Liver (tissue), 9 donors: ENCODE results near the gene TMEM139. TPM values are rescaled to one million over a fixed set of nuclear protein-coding genes. Genes with fewer than 3 reads are reported as not detected.
A peak's percentile ranks its signal among the peaks of the same experiment; 100 is the strongest.

Source experiments
- DNase-seq: peaks from one replicate; pipeline ENCODE4 v3.0.0-alpha.2; 2017; ENCODE audit warnings: low spot score
- H3K27ac ChIP-seq, 2 donors: one replicate each; pipeline ENCODE4 v1.7.0; 2013; ENCODE audit warnings: inconsistent platforms in 2 of 2, low read length in 2 of 2, control low read depth in 1 of 2, low read depth in 1 of 2, mild to moderate bottlenecking in 1 of 2
- H3K27me3 ChIP-seq, 4 donors: one replicate each; pipeline versions ENCODE4 v1.6.1 to v1.7.0; 2013; ENCODE audit warnings: low read length in 3 of 4, inconsistent platforms in 1 of 4, mild to moderate bottlenecking in 1 of 4, moderate library complexity in 1 of 4; ENCODE audit not compliant: control insufficient read depth in 4 of 4, insufficient read depth in 4 of 4
- H3K36me3 ChIP-seq, 4 donors: one replicate each; pipeline versions ENCODE4 v1.6.1 to v1.7.0; 2013; ENCODE audit warnings: low read length in 3 of 4, mild to moderate bottlenecking in 3 of 4, low read depth in 1 of 4, moderate library complexity in 1 of 4; ENCODE audit not compliant: control insufficient read depth in 4 of 4, insufficient read depth in 3 of 4
- H3K4me1 ChIP-seq, 4 donors: one replicate each; pipeline versions ENCODE4 v1.6.1 to v1.7.0; 2013; ENCODE audit warnings: low read length in 3 of 4, mild to moderate bottlenecking in 3 of 4, moderate library complexity in 1 of 4; ENCODE audit not compliant: control insufficient read depth in 4 of 4, insufficient read depth in 4 of 4
- H3K4me3 ChIP-seq, 3 donors: one replicate each; pipeline versions ENCODE4 v1.6.1 to v1.7.0; 2013; ENCODE audit warnings: low read length in 3 of 3, control low read depth in 1 of 3, low read depth in 1 of 3, mild to moderate bottlenecking in 1 of 3
- H3K9ac ChIP-seq, 2 donors: one replicate each; pipeline ENCODE4 v1.7.0; 2013; ENCODE audit warnings: low read length in 2 of 2, mild to moderate bottlenecking in 2 of 2, moderate library complexity in 2 of 2, control low read depth in 1 of 2, low read depth in 1 of 2
- H3K9me3 ChIP-seq, 4 donors: one replicate each; pipeline versions ENCODE4 v1.6.1 to v1.7.0; 2013; ENCODE audit warnings: low read length in 3 of 4; ENCODE audit not compliant: control insufficient read depth in 4 of 4
- EGR1 ChIP-seq, 2 donors: IDR thresholded peaks; 2 replicates each; pipeline ENCODE4 v1.6.1; 2016 to 2018; ENCODE audit warnings: antibody characterized with exemption in 2 of 2, low read depth in 2 of 2
- FOXA1 ChIP-seq: IDR thresholded peaks from 2 replicates; pipeline ENCODE4 v1.6.1; 2016; ENCODE audit warnings: antibody characterized with exemption
- FOXA2 ChIP-seq: IDR thresholded peaks from 2 replicates; pipeline ENCODE4 v1.6.1; 2016; ENCODE audit warnings: antibody characterized with exemption
- HNF4A ChIP-seq, 2 donors: conservative IDR thresholded peaks; 2 replicates each; pipeline ENCODE4 v1.6.1; 2016; ENCODE audit warnings: antibody characterized with exemption in 2 of 2, mild to moderate bottlenecking in 2 of 2
- HNF4G ChIP-seq: IDR thresholded peaks from 2 replicates; pipeline ENCODE4 v1.6.1; 2016; ENCODE audit warnings: antibody characterized with exemption
- JUND ChIP-seq, 2 donors: IDR thresholded peaks; 2 replicates each; pipeline ENCODE4 v1.6.1; 2016; ENCODE audit warnings: antibody characterized with exemption in 2 of 2
- NR2F2 ChIP-seq: IDR thresholded peaks from 2 replicates; pipeline ENCODE4 v1.6.1; 2016; ENCODE audit warnings: antibody characterized with exemption
- RAD21 ChIP-seq, 2 donors: IDR thresholded peaks; 2 replicates each; pipeline ENCODE4 v1.6.1; 2016; ENCODE audit warnings: antibody characterized with exemption in 2 of 2, mild to moderate bottlenecking in 2 of 2
- RXRA ChIP-seq, 2 donors: IDR thresholded peaks; 2 replicates each; pipeline ENCODE4 v1.6.1; 2017 to 2018; ENCODE audit warnings: antibody characterized with exemption in 2 of 2, mild to moderate bottlenecking in 1 of 2
- SP1 ChIP-seq: IDR thresholded peaks from 2 replicates; pipeline ENCODE4 v1.6.1; 2018; ENCODE audit warnings: antibody characterized with exemption, mild to moderate bottlenecking
- YY1 ChIP-seq: IDR thresholded peaks from 2 replicates; pipeline ENCODE4 v1.6.1; 2016; ENCODE audit warnings: antibody characterized with exemption, mild to moderate bottlenecking
- WGBS: extraction: QIAGEN DNeasy Blood & Tissue Kit; methylation state at CpG from one replicate; pipeline ENCODE4 v1.1.7; 2013; 5-methylcytosine and 5-hydroxymethylcytosine counted together
- polyA plus RNA-seq, 2 donors: library from polyadenylated mRNA; stranded (reverse) in 1 of 2; unstranded in 1 of 2; fragments of 200-250 nt in 1 of 2; fragments of >200 nt in 1 of 2; fragmentation: Nextera tagmentation in 1 of 2; extraction: Ambion mirVana in 1 of 2; gene quantifications; one replicate each; pipeline versions ENCODE4 v1.2.1 to v1.2.3, GENCODE V29; 2013 to 2015
- total RNA-seq, 2 donors: library from RNA; depleted of rRNA; stranded (reverse); fragments of >200 nt; gene quantifications; one replicate each; pipeline ENCODE4 v1.2.3, GENCODE V29; 2014
- TF ChIP-seq, protein P1 (sequence below): IDR thresholded peaks from 2 replicates; pipeline ENCODE4 v1.6.1; 2016; ENCODE audit warnings: antibody characterized with exemption
- TF ChIP-seq, protein P2 (sequence below): IDR thresholded peaks from 2 replicates; pipeline ENCODE4 v1.6.1; 2016; ENCODE audit warnings: antibody characterized with exemption
- donor health status: healthy.
- donor health status: healthy.
- donor health status: healthy.
- donor health status: healthy.
- donor health status: healthy.

TMEM139 gene
- total and polyA plus RNA-seq, 4 donors = 3.0 to 8.6 (median 5.5) TPM

DNA sequence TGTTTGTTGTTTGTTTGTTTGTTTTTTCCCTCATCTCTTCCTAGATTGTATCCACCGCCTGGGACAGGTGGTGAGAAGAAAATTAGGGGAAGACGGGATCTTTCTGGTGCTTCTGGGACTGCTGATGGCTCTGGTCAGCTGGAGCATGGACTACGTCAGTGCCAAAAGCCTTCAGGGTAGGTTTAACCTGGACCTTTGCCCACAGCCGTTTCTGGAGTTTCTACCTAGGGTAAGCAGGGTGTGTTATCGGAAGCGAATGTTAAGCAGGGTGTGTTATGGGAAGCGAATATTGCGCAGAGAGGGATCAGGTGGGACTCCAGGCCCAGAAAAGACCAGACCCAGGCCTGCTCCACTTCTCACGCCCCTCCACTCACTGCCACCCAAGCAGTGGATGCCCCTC is 35.9 kb downstream of the TMEM139 start:
- 51% methylated on average over 9 of the region's 9 CpGs for WGBS
- Histone ChIP-seq H3K4me1 (peaks cover 8 to 38% (median 18%) of the 10 kb centered on the region in 4 donors), H3K36me3 (no peaks in the 10 kb centered on the region), H3K9ac (no peak overlapping the region), H3K27me3 (no peaks in the 10 kb centered on the region), H3K4me3 (no peak overlapping the region), H3K27ac (no peak overlapping the region), H3K9me3 (no peaks in the 10 kb centered on the region)
- DNase-seq = no peak
- TF ChIP-seq RAD21 (IDR thresholded peaks at IDR 0.05) (no peak), EGR1 (IDR thresholded peaks at IDR 0.05; ENCODE audit: low read depth in 2 of 2) (no peak), NR2F2 (no peak), HNF4A (conservative IDR thresholded peaks at IDR 0.05) (peak in 1 of 2 donors; percentile 20), SP1 (no peak), RXRA (IDR thresholded peaks at IDR 0.05) (peak in 1 of 2 donors; percentile 15), FOXA1 (no peak)
- TF ChIP-seq, protein P1, sequence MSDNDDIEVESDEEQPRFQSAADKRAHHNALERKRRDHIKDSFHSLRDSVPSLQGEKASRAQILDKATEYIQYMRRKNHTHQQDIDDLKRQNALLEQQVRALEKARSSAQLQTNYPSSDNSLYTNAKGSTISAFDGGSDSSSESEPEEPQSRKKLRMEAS = no peak
- TF ChIP-seq, protein P2, sequence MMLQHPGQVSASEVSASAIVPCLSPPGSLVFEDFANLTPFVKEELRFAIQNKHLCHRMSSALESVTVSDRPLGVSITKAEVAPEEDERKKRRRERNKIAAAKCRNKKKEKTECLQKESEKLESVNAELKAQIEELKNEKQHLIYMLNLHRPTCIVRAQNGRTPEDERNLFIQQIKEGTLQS = no peak

DNA sequence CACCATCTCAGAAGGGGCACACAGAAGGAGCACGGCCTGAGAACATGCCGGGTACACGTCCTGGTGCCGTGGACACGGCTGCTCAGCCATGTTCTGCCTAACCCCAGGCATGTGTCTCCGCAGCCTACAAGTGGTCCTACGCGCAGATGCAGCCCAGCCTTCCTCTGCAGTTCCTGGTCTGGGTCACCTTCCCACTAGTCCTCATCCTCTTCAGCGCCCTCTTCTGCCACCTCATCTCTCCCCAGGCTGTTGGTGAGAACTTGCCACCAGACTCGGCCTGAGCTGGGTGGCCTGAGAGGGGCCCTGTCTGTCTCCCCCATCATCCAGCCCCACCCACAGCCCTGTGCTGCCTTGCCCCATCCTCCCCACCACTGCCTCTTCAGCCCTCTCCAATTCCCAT is 36.5 kb downstream of the TMEM139 start:
- 97% methylated on average over 10 of the region's 10 CpGs for WGBS
- no peak for DNase-seq
- Histone ChIP-seq H3K9ac (no peak overlapping the region), H3K4me3 (no peak overlapping the region), H3K9me3 (no peaks in the 10 kb centered on the region), H3K27me3 (no peaks in the 10 kb centered on the region), H3K27ac (no peak overlapping the region), H3K36me3 (no peaks in the 10 kb centered on the region), H3K4me1 (peaks cover 8 to 38% (median 18%) of the 10 kb centered on the region in 4 donors)
- TF ChIP-seq YY1 (no peak), HNF4G (no peak), FOXA2 (no peak), RAD21 (IDR thresholded peaks at IDR 0.05) (no peak)

DNA sequence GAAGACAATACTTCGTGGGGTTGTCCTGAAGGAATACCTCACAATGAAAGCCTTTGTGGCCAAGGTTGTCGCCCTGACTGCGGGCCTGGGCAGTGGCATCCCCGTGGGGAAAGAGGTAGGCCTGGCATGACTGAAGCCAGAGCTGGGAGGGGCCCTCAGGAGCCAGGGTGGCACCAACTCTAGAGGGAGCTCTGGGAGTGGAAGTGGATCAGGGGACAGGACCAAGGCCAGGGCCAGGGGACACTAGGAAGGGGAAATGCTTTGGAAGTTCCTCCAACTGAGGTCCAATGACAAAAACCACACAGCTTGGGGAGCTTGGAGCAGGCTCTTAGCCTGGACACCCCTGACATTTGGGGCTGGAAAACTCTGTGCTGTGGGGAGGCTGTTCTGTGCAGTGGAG is 37.0 kb downstream of the TMEM139 start:
- no peak overlapping the region for H3K9ac ChIP-seq
- TF ChIP-seq RAD21 (IDR thresholded peaks at IDR 0.05) (peak; percentile 66 to 72), FOXA2 (no peak)
- no peaks in the 10 kb centered on the region for H3K9me3 ChIP-seq
- H3K36me3 ChIP-seq = no peaks in the 10 kb centered on the region
- H3K4me3 ChIP-seq = no peak overlapping the region
- H3K27me3 ChIP-seq = no peaks in the 10 kb centered on the region
- H3K4me1 ChIP-seq = peaks cover 8 to 38% (median 18%) of the 10 kb centered on the region in 4 donors
- 82% methylated on average over 4 of the region's 4 CpGs for WGBS
- DNase-seq = no peak
- H3K27ac ChIP-seq = no peak overlapping the region

DNA sequence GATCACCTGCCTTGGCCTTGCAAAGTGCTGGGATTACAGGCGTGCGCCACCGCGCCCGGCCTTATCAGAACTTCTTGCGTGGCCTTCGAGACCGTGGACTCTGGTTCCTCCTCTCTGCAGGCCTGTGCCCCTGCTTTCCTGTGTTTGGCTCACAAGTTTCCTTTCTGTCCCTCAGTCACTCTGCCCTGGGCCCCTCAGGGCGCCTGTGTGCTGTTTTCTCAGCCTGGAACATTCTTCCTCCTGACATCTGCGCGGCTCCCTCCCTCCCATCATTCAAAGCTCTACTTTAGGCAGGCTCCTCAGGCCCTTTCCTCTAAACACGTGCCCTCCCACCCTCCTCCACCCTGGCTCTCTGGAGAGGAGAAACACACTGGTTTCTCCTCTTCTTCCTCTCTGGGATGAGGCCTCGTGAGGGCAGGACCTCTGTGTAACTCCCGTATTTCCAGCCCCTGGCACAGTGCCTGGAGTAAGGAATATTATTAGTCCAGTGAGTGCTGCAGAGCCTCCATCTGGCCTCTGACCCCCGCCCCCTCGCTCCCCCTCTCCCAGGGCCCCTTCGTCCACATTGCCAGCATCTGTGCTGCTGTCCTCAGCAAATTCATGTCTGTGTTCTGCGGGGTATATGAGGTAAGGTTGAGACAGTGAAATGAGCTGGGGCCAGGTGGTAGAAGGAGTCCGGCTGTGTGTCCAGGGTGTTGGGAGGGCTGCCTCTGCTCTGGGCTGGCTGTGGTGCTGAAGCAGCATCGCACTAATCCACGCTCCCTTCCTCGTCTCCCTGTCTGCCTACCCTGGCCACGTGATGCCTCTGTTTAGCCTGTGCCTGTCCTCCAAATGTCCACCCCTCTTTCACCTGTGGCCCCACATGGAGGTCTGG is 38.2 kb downstream of the TMEM139 start:
- 74% methylated on average over 23 of the region's 23 CpGs for WGBS
- H3K9me3 ChIP-seq = no peaks in the 10 kb centered on the region
- no peak overlapping the region for H3K9ac ChIP-seq
- DNase-seq = peak; percentile 49
- TF ChIP-seq NR2F2 = peak; percentile 87
- TF ChIP-seq EGR1 (IDR thresholded peaks at IDR 0.05; ENCODE audit: low read depth in 2 of 2) = no peak
- no peak for TF ChIP-seq JUND (IDR thresholded peaks at IDR 0.05)
- H3K27me3 ChIP-seq = no peaks in the 10 kb centered on the region
- peaks cover 5 to 34% (median 16%) of the 10 kb centered on the region in 4 donors for H3K4me1 ChIP-seq
- H3K36me3 ChIP-seq = no peaks in the 10 kb centered on the region
- no peak overlapping the region for H3K4me3 ChIP-seq
- no peak overlapping the region for H3K27ac ChIP-seq
